ENCODE measurements around the gene TNNT2.

The TNNT2 gene

GRCh38 chr1:201332616-201333335 lies 44.7 kb downstream of the TNNT2 start:
- Histone ChIP-seq H3K36me3 (ENCODE audit: control insufficient read depth in 5 of 5, insufficient read depth in 5 of 5, low read length in 5 of 5) (peaks cover 0 to 10% (median 0%) of the 10 kb centered on the region in 5 donors), H3K9me3 (ENCODE audit: control insufficient read depth in 5 of 5, low read length in 5 of 5) (no peaks in the 10 kb centered on the region), H3K27me3 (ENCODE audit: control insufficient read depth in 5 of 5, insufficient read depth in 4 of 5, low read length in 5 of 5) (peaks cover 0 to 2% (median 0%) of the 10 kb centered on the region in 5 donors), H3K9ac (ENCODE audit: low read length in 5 of 5) (no peak overlapping the region), H3K4me3 (ENCODE audit: low read depth in 1 of 5, low read length in 5 of 5) (no peak overlapping the region), H3K4me1 (ENCODE audit: control insufficient read depth in 5 of 5, insufficient read depth in 5 of 5, low read length in 5 of 5) (peaks cover 0 to 12% (median 0%) of the 10 kb centered on the region in 5 donors), H3K27ac (ENCODE audit: low read depth, low read length) (no peak overlapping the region)

GRCh38 chr1:201332021-201332420 lies 45.5 kb downstream of the TNNT2 start:
- H3K27ac ChIP-seq (ENCODE audit: low read depth, low read length) = no peak overlapping the region
- peaks cover 0 to 2% (median 0%) of the 10 kb centered on the region in 5 donors for H3K27me3 ChIP-seq (ENCODE audit: control insufficient read depth in 5 of 5, insufficient read depth in 4 of 5, low read length in 5 of 5)
- no peaks in the 10 kb centered on the region for H3K9me3 ChIP-seq (ENCODE audit: control insufficient read depth in 5 of 5, low read length in 5 of 5)
- H3K4me3 ChIP-seq (ENCODE audit: low read depth in 1 of 5, low read length in 5 of 5) = no peak overlapping the region
- H3K9ac ChIP-seq (ENCODE audit: low read length in 5 of 5) = no peak overlapping the region
- peaks cover 0 to 12% (median 0%) of the 10 kb centered on the region in 5 donors for H3K4me1 ChIP-seq (ENCODE audit: control insufficient read depth in 5 of 5, insufficient read depth in 5 of 5, low read length in 5 of 5)
- peaks cover 0 to 18% (median 3%) of the 10 kb centered on the region in 5 donors for H3K36me3 ChIP-seq (ENCODE audit: control insufficient read depth in 5 of 5, insufficient read depth in 5 of 5, low read length in 5 of 5)

GRCh38 chr1:201331166-201331565 lies 46.3 kb downstream of the TNNT2 start:
- H3K4me1 ChIP-seq (ENCODE audit: control insufficient read depth in 5 of 5, insufficient read depth in 5 of 5, low read length in 5 of 5) = peaks cover 0 to 12% (median 0%) of the 10 kb centered on the region in 5 donors
- peaks cover 0 to 2% (median 0%) of the 10 kb centered on the region in 5 donors for H3K27me3 ChIP-seq (ENCODE audit: control insufficient read depth in 5 of 5, insufficient read depth in 4 of 5, low read length in 5 of 5)
- no peak overlapping the region for H3K4me3 ChIP-seq (ENCODE audit: low read depth in 1 of 5, low read length in 5 of 5)
- H3K9me3 ChIP-seq (ENCODE audit: control insufficient read depth in 5 of 5, low read length in 5 of 5) = no peaks in the 10 kb centered on the region
- H3K36me3 ChIP-seq (ENCODE audit: control insufficient read depth in 5 of 5, insufficient read depth in 5 of 5, low read length in 5 of 5) = peaks cover 0 to 23% (median 3%) of the 10 kb centered on the region in 5 donors
- H3K9ac ChIP-seq (ENCODE audit: low read length in 5 of 5) = no peak overlapping the region
- H3K27ac ChIP-seq (ENCODE audit: low read depth, low read length) = no peak overlapping the region

GRCh38 chr1:201330541-201330940 lies 46.9 kb downstream of the TNNT2 start:
- H3K9me3 ChIP-seq (ENCODE audit: control insufficient read depth in 5 of 5, low read length in 5 of 5) = no peaks in the 10 kb centered on the region
- peaks cover 0 to 2% (median 0%) of the 10 kb centered on the region in 5 donors for H3K27me3 ChIP-seq (ENCODE audit: control insufficient read depth in 5 of 5, insufficient read depth in 4 of 5, low read length in 5 of 5)
- H3K36me3 ChIP-seq (ENCODE audit: control insufficient read depth in 5 of 5, insufficient read depth in 5 of 5, low read length in 5 of 5) = peaks cover 0 to 30% (median 7%) of the 10 kb centered on the region in 5 donors
- no peak overlapping the region for H3K9ac ChIP-seq (ENCODE audit: low read length in 5 of 5)
- H3K4me3 ChIP-seq (ENCODE audit: low read depth in 1 of 5, low read length in 5 of 5) = no peak overlapping the region
- no peak overlapping the region for H3K27ac ChIP-seq (ENCODE audit: low read depth, low read length)
- peaks cover 0 to 12% (median 0%) of the 10 kb centered on the region in 5 donors for H3K4me1 ChIP-seq (ENCODE audit: control insufficient read depth in 5 of 5, insufficient read depth in 5 of 5, low read length in 5 of 5)

- peaks cover 0 to 2% (median 0%) of the 10 kb centered on the region in 5 donors for H3K27me3 ChIP-seq (ENCODE audit: control insufficient read depth in 5 of 5, insufficient read depth in 4 of 5, low read length in 5 of 5)
- H3K4me3 ChIP-seq (ENCODE audit: low read depth in 1 of 5, low read length in 5 of 5) = no peak overlapping the region
- peaks cover 0 to 37% (median 11%) of the 10 kb centered on the region in 5 donors for H3K36me3 ChIP-seq (ENCODE audit: control insufficient read depth in 5 of 5, insufficient read depth in 5 of 5, low read length in 5 of 5)
- H3K9me3 ChIP-seq (ENCODE audit: control insufficient read depth in 5 of 5, low read length in 5 of 5) = no peaks in the 10 kb centered on the region
- peaks cover 0 to 7% (median 0%) of the 10 kb centered on the region in 5 donors for H3K4me1 ChIP-seq (ENCODE audit: control insufficient read depth in 5 of 5, insufficient read depth in 5 of 5, low read length in 5 of 5)
- no peak overlapping the region for H3K9ac ChIP-seq (ENCODE audit: low read length in 5 of 5)
- H3K27ac ChIP-seq (ENCODE audit: low read depth, low read length) = no peak overlapping the region
These were observed 47.7 kb downstream of the TNNT2 start for GRCh38 chr1:201329801-201330200.

GRCh38 chr1:201329286-201329685 lies 48.2 kb downstream of the TNNT2 start:
- Histone ChIP-seq H3K9ac (ENCODE audit: low read length in 5 of 5) (no peak overlapping the region), H3K36me3 (ENCODE audit: control insufficient read depth in 5 of 5, insufficient read depth in 5 of 5, low read length in 5 of 5) (peaks cover 0 to 41% (median 11%) of the 10 kb centered on the region in 5 donors), H3K27me3 (ENCODE audit: control insufficient read depth in 5 of 5, insufficient read depth in 4 of 5, low read length in 5 of 5) (peaks cover 0 to 2% (median 0%) of the 10 kb centered on the region in 5 donors), H3K4me1 (ENCODE audit: control insufficient read depth in 5 of 5, insufficient read depth in 5 of 5, low read length in 5 of 5) (peaks cover 0 to 4% (median 0%) of the 10 kb centered on the region in 5 donors), H3K9me3 (ENCODE audit: control insufficient read depth in 5 of 5, low read length in 5 of 5) (no peaks in the 10 kb centered on the region), H3K27ac (ENCODE audit: low read depth, low read length) (no peak overlapping the region), H3K4me3 (ENCODE audit: low read depth in 1 of 5, low read length in 5 of 5) (no peak overlapping the region)

- Histone ChIP-seq H3K9me3 (ENCODE audit: control insufficient read depth in 5 of 5, low read length in 5 of 5) (no peaks in the 10 kb centered on the region), H3K27me3 (ENCODE audit: control insufficient read depth in 5 of 5, insufficient read depth in 4 of 5, low read length in 5 of 5) (peaks cover 0 to 2% (median 0%) of the 10 kb centered on the region in 5 donors), H3K9ac (ENCODE audit: low read length in 5 of 5) (no peak overlapping the region), H3K4me3 (ENCODE audit: low read depth in 1 of 5, low read length in 5 of 5) (no peak overlapping the region), H3K27ac (ENCODE audit: low read depth, low read length) (no peak overlapping the region), H3K4me1 (ENCODE audit: control insufficient read depth in 5 of 5, insufficient read depth in 5 of 5, low read length in 5 of 5) (no peaks in the 10 kb centered on the region), H3K36me3 (ENCODE audit: control insufficient read depth in 5 of 5, insufficient read depth in 5 of 5, low read length in 5 of 5) (peaks cover 0 to 46% (median 13%) of the 10 kb centered on the region in 5 donors)
These were observed 48.9 kb downstream of the TNNT2 start for GRCh38 chr1:201328576-201328975.

GRCh38 chr1:201327687-201328240 lies 49.7 kb downstream of the TNNT2 start:
- no peak overlapping the region for H3K27ac ChIP-seq (ENCODE audit: low read depth, low read length)
- no peak overlapping the region for H3K9ac ChIP-seq (ENCODE audit: low read length in 5 of 5)
- no peaks in the 10 kb centered on the region for H3K9me3 ChIP-seq (ENCODE audit: control insufficient read depth in 5 of 5, low read length in 5 of 5)
- H3K4me3 ChIP-seq (ENCODE audit: low read depth in 1 of 5, low read length in 5 of 5) = no peak overlapping the region
- H3K36me3 ChIP-seq (ENCODE audit: control insufficient read depth in 5 of 5, insufficient read depth in 5 of 5, low read length in 5 of 5) = peaks cover 0 to 46% (median 13%) of the 10 kb centered on the region in 5 donors
- H3K4me1 ChIP-seq (ENCODE audit: control insufficient read depth in 5 of 5, insufficient read depth in 5 of 5, low read length in 5 of 5) = no peaks in the 10 kb centered on the region
- peaks cover 0 to 2% (median 0%) of the 10 kb centered on the region in 5 donors for H3K27me3 ChIP-seq (ENCODE audit: control insufficient read depth in 5 of 5, insufficient read depth in 4 of 5, low read length in 5 of 5)

- no peaks in the 10 kb centered on the region for H3K9me3 ChIP-seq (ENCODE audit: control insufficient read depth in 5 of 5, low read length in 5 of 5)
- H3K27ac ChIP-seq (ENCODE audit: low read depth, low read length) = no peak overlapping the region
- H3K4me3 ChIP-seq (ENCODE audit: low read depth in 1 of 5, low read length in 5 of 5) = no peak overlapping the region
- peaks cover 0 to 56% (median 17%) of the 10 kb centered on the region in 5 donors for H3K36me3 ChIP-seq (ENCODE audit: control insufficient read depth in 5 of 5, insufficient read depth in 5 of 5, low read length in 5 of 5)
- no peak overlapping the region for H3K9ac ChIP-seq (ENCODE audit: low read length in 5 of 5)
- no peaks in the 10 kb centered on the region for H3K27me3 ChIP-seq (ENCODE audit: control insufficient read depth in 5 of 5, insufficient read depth in 4 of 5, low read length in 5 of 5)
- no peaks in the 10 kb centered on the region for H3K4me1 ChIP-seq (ENCODE audit: control insufficient read depth in 5 of 5, insufficient read depth in 5 of 5, low read length in 5 of 5)
These were observed 50.8 kb downstream of the TNNT2 start for GRCh38 chr1:201326710-201327109.

GRCh38 chr1:201325678-201326060 lies 51.8 kb downstream of the TNNT2 start:
- H3K36me3 ChIP-seq (ENCODE audit: control insufficient read depth in 5 of 5, insufficient read depth in 5 of 5, low read length in 5 of 5) = peaks cover 0 to 61% (median 17%) of the 10 kb centered on the region in 5 donors
- H3K4me1 ChIP-seq (ENCODE audit: control insufficient read depth in 5 of 5, insufficient read depth in 5 of 5, low read length in 5 of 5) = no peaks in the 10 kb centered on the region
- H3K4me3 ChIP-seq (ENCODE audit: low read depth in 1 of 5, low read length in 5 of 5) = no peak overlapping the region
- H3K27ac ChIP-seq (ENCODE audit: low read depth, low read length) = no peak overlapping the region
- no peaks in the 10 kb centered on the region for H3K9me3 ChIP-seq (ENCODE audit: control insufficient read depth in 5 of 5, low read length in 5 of 5)
- H3K27me3 ChIP-seq (ENCODE audit: control insufficient read depth in 5 of 5, insufficient read depth in 4 of 5, low read length in 5 of 5) = no peaks in the 10 kb centered on the region
- no peak overlapping the region for H3K9ac ChIP-seq (ENCODE audit: low read length in 5 of 5)
